ENCODE results near the gene CCDC93.
"Not testable (repeated sequence)": the region's sequence is repeated elsewhere in the genome, so short reads cannot be mapped to it uniquely, and the experiment has no call there.

The CCDC93 gene

DNA sequence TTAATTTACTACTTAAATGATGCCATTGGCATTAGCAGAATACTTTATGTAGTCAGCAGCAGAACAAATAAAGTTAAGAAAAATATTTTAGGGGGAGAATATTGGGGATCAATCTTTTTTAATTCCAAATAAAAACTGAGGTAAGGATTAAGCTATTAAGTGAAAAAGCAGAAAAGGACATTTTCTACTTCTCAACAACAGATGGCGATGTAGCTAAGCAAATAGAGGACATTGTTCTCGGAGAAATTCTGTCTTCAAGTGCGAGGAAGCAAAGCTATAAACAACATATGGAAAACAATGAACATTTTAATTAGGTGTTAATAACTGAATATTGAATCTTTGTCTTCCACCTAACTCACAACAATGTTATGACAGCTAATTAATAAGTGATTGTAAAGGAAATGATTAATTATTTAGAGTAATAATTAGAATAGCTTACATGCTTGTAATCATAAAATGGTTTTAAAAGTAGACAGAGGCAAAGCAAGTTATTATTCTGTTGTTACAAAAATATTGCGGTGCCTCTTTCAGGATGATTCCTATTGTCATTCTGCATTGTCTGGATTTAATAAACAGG lies 32.9 kb upstream of the CCDC93 start:
- peak; percentile 72 for DNase-seq (ENCODE audit: low read depth)

DNA sequence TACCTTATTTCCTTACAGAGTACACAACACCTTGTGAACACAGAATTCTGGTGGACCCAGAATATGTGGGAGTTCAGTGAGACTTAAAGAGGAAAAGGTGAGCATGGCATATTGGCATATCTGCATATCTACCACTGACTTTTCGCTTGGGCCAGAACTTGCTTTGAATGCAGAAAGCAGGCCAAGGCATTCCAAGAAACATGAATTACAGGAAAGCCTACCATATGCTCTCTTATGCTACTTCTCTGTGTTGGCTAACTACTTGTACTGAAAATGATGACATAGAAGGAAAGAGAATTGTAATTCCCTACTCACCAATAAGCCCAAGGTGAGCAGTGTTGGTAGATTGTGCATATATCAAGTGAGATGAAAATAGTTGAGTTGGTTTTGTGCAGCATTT lies 31.4 kb upstream of the CCDC93 start:
- DNase-seq (ENCODE audit: low read depth) = no peak

DNA sequence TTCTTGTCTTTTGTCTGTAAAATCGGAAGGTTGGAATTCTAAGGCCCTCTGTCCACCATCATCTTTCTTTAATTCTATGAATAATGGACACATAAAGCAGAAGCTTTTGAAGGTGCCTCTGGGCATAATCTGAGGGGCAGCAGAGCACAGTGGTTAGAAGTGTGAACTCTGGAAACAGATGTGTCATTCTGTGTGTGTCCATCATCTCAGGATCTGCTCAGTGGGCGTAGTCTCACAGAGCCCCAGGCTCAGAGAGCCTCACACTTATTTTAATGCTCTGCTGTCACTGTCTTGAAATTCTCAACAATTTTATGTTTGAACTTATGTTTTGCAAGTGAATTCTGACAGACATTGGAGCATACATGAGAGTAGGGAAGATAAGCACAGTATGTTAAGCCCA lies 31.0 kb upstream of the CCDC93 start:
- DNase-seq (ENCODE audit: low read depth) = no peak

DNA sequence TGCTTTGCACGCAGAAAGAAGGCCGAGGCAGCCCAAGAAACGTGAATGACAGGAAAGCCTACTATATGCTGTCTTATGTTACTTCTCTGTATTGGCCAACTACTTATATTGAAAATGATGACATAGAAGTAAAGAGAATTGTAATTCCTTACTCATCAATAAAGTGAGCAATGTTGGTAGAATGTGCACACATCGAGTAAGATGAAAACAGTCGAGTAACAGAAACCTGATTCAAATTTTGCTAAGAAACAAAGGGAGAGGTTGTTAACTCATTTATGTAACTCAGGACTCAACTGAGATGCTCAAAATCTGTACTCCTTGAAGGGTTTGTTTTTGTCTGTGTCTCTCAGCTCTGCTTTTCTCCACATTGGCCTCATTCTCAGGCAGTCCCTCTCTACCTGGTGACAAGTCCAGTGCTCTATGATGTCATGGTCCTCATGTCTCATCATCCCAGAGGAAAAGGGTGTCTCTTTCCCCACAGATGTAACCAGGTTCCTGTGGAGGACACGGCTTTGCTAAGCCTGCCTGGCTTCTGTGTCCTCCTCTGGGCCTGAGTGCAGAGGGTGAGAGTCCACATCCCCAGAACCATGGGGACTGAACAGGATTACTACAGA lies 30.3 kb upstream of the CCDC93 start:
- peak; percentile 3 for DNase-seq (ENCODE audit: low read depth)

DNA sequence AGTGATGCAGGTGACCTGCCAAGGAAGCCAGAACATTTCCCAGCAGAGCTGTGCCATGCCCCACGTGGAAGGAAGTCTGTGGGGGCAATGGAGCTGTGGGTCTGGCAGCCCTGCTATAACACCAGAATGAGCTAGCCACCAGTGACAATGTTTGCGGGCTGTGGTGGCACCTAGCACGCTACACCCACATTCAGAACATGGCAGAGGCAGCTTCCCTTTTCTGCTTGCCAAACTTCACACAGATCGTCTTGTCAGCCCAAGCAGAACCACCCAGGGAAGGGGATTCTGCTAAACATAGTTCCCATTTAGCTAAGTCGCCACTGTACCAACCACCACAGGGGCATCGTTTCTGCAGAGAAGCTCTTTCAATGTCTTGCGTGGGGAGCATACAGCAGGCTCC lies 27.0 kb upstream of the CCDC93 start:
- no peak for DNase-seq (ENCODE audit: low read depth)

DNA sequence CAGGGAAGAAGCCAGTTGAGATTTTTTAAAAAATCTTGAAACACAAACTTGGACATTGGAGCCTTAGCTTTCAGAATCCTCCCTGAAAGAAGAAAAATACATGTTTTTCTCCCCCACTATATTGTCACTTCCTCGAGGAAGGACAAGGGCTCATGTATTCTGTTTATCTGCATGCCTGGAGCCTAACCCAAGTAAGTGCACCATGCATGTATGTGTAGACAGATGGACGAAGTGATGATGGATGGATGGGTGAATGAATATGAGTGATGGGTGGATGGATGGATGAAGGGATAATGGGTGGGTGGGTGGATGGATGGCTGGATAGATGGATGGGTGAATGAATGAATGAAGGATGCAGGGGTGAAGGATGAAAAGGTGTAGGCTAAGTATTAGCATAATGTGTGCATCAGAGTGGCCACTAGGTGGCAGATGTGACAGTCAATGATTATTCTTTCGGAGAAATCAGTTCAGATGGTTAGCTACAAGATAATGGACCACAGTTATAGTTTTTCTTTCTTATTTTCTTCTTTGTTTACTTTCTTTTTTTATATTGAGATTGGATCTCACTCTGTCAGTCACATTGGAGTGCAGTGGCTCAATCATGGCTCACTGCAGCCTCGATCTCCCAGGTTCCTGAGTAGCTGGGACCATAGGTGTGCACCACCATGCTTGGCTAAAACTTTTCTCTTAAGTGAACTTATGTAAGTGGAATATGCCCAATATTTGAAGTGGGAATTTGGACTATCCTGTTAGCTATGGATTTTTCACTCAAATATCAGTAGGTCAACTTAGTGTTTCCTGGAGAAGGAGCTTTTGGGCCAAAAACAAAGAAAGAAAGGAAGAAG lies 18.5 kb upstream of the CCDC93 start:
- DNase-seq (ENCODE audit: low read depth) = peak; percentile 56

DNA sequence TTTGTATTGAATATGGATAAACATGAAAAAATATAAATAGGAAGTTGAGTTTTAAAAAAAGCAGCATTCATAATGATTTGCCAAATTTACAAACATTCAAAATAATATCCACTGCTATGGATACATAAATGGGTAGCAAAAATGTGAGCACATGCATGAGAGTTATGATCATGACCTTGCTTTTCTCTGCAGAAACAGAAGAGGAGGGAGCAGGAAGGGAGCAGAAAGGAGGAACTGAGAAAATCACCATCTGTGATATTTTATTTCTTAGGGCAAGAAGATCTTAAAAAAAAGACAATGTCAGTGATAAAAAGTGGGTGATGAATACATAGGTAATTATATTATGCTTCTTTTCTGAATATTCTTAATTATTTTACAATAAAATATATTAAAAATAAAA lies 17.7 kb upstream of the CCDC93 start:
- DNase-seq (ENCODE audit: low read depth) = no peak

DNA sequence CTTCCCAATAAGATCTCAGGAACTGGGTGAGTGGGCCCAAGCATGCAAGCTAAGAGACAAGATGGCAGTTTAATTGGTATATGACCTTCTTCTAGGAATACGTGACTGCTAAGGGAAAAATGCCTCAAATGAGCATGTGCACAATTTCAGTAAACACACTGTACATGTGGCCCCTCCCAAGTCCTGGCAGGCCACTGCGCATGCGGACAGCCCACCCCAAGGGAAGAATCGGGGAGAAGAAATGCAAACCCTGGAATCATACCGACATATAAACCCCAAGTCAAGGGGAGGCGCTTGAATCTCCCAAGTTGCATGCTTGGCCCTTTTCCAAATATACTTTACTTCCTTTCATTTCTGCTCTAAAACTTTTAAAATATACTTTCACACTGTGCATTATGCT lies 15.2 kb upstream of the CCDC93 start:
- DNase-seq (ENCODE audit: low read depth) = no peak

DNA sequence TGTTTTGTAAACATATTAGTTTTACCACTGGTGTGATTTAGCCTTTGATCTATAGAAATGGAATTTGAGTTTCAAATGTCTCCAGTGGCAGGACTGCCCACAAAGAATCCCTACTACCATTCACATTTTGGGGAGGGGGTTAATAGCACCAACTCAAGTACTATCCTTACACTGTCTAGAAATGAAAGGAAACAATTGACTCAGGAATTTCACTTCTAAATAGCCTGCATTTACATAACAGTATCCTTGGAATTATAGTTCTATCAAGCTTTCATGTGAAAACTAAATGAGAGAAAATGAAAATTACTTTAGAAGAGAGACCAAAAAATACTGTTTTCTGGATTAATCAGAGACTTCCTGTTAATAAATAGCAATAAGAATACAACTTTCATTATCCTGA lies 7.5 kb upstream of the CCDC93 start:
- no peak for DNase-seq (ENCODE audit: low read depth)

DNA sequence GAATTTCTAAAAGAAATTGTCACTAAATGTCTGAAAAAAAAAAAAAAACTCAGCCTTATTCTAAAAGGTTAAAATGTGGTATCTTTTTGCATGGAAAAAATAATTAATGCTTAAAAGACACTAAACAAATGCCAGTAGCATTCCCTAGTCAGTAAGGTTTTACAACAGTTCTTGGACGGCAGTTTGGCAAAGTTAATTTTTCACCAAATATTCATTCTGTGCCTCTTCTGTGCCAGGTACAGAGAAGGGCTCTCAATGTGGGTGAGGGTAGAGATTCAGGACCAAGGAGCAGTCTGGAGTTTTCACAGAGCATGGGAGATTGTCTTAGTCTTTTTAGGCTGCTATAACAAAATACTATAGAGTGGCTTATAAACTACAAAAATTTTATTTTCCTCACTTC lies 6.0 kb upstream of the CCDC93 start:
- DNase-seq (ENCODE audit: low read depth) = no peak

DNA sequence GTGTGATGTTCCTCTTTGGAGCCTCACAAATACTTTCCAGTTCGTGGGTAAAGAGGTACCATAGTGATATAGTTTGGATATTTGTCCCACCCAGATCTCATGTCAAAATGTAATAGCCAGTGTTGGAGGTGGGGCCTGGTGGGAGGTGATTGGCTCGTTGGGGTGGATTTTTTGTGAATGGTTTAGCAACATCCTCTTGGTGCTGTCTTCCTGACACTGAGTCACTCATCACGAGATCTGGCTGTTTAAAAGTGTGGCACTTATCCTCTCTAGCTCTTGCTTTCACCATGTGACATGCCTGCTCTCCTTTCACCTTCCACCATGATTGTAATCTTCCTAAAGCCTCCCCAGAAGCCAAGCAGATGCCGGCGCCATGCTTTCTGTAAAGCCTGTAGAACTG lies 3.0 kb upstream of the CCDC93 start:
- DNase-seq (ENCODE audit: low read depth) = peak; percentile 47

DNA sequence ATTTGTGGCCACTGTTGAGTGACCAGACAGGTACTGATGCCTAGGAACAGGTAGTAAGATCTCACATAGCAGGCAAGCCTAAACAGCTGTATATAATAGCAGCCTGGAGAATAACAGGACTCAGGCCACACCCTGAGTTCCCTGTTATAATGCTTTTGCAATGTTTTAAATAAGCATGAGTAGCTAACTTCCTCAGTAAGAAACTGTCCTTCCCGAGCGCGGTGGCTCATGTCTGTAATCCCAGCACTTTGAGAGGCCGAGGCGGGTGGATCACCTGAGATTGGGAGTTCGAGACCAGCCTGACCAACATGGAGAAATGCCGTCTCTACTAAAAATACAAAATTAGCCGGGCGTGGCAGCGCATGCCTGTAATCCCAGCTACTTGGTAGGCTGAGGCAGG lies 1.9 kb upstream of the CCDC93 start:
- not testable (repeated sequence) for DNase-seq (ENCODE audit: low read depth)

DNA sequence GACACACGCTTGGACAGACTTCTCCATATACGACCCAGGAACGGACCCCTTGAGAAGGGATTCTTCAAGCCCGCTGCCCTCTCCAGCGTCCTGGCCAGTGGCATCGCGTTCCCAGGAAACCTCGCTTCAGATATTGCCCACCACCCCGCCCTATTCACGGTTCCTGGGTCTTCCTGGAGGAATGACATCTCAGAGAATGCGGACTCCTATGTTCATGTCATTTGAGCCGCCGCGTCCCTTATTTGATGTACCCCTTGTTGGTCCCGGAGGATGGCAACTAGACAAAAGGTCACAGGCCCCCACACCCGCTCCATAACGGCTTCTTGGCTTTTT lies 588 bp upstream of the CCDC93 start:
- no peak for DNase-seq (ENCODE audit: low read depth)

DNA sequence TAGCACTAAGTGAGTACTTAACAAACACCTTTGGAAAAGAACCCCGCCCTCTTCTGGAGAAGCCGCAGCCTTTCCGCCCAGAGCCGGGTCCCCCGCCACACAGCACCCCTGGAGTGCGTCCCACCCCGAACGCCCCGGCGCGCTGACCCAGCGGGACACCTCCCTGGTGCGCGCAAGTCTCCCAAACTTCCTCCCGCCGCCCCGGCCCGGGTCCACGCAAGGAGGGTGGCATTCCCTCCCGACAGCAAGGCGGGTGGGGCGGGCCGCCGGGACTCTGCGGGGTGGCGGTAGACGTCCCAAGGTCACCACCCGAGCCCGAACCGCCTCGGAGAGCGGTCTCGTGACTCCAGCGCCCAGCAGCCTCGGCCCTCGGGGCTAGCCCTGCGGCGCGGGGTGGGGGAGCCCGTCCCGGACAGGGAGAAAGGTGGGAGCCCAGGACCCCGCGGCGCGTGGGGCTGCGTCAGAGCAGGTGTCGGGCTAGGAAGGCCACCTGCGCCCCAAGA lies 598 bp downstream of the CCDC93 start:
- peak; percentile 40 for DNase-seq (ENCODE audit: low read depth)

DNA sequence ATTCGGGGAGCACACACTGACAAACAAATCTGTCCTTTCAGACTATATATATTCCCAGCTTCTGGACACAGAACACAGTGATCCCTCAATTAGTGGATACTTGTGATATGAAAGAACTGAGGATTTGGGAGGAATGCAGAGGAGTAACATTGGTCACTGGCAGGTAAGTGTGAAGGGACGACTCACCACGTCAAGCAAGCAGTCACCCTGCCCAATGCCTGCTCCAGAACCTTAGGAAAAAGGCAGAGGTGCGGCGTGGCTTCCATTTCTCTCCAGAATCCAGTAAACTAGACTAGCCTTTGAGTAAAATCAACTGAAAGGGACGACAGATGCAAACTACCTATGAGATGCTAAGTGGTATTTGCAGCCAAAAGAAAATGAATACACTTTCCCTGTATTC lies 1.1 kb downstream of the CCDC93 start:
- DNase-seq (ENCODE audit: low read depth) = peak; percentile 10

DNA sequence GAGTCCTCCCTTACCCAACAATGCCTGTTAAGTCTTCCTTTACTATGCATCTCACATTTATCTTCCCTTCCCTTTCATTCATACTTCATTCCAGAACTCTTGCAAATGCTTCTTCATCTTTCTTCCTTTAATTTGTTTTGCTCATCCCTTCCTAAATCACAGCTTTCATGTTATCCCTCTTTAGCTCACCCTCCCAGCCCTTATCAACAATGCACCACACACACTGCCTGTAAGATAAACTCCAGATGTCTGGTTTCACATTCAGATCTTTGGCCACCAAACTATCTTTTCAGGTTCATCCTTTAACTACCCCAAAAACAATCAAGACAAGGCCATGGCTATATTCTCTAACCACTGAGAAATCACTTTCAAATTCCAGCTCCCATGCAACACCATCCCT lies 3.4 kb downstream of the CCDC93 start:
- DNase-seq (ENCODE audit: low read depth) = no peak

DNA sequence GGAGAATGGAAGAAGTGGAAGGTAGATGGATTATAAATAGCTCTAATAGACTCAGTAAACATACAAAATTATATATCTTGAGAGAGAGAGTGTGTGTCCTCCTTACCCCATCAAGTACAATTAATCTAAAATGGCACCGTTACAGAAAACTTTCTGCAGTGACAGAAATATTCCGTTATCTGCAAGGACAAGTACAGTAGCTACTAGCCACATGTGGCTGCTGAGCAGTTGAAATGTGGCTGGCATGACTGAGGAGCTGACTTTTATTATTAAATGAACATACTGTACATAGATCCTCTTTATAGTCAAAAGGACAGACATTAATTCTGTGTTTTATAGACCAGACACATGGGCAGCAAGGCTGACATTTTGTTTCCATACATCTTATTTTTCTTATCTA lies 7.0 kb downstream of the CCDC93 start:
- DNase-seq (ENCODE audit: low read depth) = no peak

DNA sequence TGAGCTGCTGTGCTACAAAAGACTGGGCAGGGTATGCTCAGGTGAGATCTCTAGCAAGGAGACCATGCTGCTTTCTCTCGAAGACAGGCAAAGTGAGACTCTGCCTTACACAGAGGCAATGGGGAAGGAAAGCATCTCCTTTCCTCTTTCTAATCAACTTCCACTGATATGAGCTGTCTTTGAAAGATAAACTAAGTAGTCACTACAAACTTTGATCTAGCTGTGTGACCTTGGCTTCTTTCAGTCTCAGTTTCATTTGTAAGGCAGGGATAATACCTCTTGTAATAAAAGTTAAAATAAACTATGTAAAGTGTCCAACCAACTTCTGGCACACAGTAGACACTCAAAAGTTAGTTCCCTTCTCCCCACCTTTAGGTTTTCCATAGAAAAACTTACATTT lies 7.5 kb downstream of the CCDC93 start:
- no peak for DNase-seq (ENCODE audit: low read depth)

DNA sequence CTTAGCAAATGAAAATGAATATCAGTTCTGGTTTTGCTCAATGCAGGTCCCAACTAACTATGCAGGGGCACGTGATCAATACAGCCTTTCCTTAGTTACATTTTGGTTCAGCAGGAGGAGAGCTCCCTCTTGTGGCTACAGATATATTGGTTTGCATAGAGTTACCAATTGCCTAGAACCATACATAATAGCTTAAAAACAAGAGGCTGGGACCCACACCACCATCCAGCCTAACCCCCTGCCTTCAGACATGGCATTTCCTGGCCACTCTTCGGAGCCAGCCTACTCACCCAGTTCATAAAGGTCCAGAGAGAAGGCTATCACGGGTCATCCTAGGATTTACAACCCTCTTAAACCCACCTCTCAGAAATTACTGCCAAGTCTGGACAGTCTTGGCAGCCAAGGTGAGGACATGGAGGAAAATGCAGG lies 10.5 kb downstream of the CCDC93 start:
- DNase-seq (ENCODE audit: low read depth) = peak; percentile 82

DNA sequence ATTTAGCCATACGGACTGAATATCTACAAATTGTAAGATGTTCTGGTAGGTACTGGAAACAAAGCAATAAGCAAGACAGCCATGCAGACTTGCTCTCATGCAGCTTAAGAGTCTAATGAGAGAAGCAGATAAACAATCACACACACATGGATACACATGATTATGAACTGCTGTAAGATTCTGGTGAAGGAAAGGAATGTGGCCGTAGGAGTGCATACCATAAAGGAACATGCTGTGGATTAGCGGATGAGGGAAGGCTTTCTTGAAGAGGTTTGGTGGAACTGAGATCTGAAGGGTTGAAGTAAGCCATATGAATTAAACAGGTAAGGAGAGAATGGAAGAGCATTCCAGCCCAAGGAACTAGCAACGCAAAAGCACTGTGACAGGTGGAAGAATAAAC lies 13.8 kb downstream of the CCDC93 start:
- no peak for DNase-seq (ENCODE audit: low read depth)

DNA sequence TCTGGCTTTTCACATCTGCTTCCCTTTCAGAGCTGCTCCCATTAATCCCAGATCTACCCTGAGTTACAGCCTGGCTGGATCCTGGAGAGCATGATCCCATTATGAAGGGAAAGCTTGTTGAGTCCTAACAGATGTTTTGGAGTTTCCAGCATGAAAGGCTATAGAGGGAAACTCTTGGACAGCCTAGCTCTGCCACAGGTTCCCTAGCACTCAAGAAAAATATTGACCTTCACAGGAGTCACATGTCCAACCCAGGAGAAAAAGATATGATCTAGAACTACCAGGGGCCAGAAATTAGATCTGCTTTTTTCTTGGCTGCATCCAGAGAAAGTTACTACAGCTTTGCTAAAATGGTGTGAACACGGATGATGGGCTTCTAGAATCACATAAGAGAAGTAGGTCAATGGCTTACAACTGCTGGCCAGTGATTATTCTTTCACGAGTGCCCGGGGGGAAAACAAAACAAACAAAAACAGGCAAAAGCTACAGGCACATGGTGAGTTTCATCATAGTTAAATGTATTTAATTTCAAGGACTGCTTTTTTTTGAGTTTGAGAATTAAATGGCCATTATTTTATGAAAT lies 15.9 kb downstream of the CCDC93 start:
- no peak for DNase-seq (ENCODE audit: low read depth)

DNA sequence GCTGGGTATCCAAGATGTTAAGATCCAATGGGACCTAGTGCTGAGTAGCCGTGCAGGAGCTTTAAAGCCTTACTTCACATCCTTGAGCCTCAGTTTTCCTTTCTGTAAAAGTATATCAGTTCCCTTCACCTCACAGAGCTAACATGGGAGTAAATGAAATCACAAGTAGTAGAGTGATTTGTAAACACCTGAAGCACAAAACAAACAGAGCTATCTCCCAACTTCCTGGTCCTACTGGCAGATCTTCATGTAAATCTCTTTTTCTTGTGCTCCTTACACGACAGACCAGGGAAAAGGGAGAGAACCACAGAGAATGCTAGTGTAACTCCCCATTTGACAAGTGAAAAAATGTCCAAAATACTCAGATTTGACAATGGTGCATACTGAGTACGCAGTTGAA lies 17.3 kb downstream of the CCDC93 start:
- no peak for DNase-seq (ENCODE audit: low read depth)

DNA sequence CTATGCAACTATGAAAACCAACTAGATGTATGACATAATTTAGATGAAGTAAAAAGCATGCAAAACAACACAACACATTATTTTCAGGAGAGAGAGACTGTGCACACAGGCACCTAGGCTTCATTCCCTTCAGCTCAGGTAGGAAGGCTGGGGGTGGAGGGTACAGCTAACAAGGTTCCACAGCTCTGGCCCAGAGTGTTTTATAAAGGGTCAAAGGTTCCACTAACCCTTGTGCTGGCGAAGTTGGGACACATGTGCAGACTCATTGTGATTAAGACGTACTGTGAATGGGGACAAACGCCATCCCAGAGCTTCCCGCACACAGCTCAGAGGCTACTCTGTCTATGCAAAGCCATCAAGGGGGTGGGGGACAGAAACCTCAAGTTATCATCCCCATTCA lies 19.1 kb downstream of the CCDC93 start:
- no peak for DNase-seq (ENCODE audit: low read depth)
